Aorta (tissue), 5 donors: Measurements from ENCODE around the gene KRT82. TPM values are rescaled to one million over a fixed set of nuclear protein-coding genes. Genes with fewer than 3 reads are reported as not detected.

ENCODE experiments used
- ATAC-seq: fragments of 200-7000 bp; cut with Tn5 transposase; one replicate; pipeline ENCODE4 v1.9.1; 2022; ENCODE audit warnings: moderate library complexity; ENCODE audit not compliant: low FRiP score
- DNase-seq, 2 donors: peaks; one replicate each; pipeline ENCODE4 v3.0.0-alpha.2; 2020
- H3K27ac ChIP-seq, 2 donors: one replicate each; pipeline ENCODE4 v1.5.1; 2013; ENCODE audit warnings: low read length in 2 of 2, mild to moderate bottlenecking in 2 of 2, moderate library complexity in 2 of 2, control low read depth in 1 of 2, inconsistent platforms in 1 of 2, low read depth in 1 of 2
- H3K27me3 ChIP-seq, 2 donors: one replicate each; pipeline ENCODE4 v1.6.1; 2013; ENCODE audit warnings: control low read depth in 1 of 2, low read length in 1 of 2, mild to moderate bottlenecking in 1 of 2, moderate library complexity in 1 of 2; ENCODE audit not compliant: insufficient read depth in 2 of 2, control insufficient read depth in 1 of 2
- H3K36me3 ChIP-seq, 2 donors: one replicate each; pipeline ENCODE4 v1.6.1; 2013; ENCODE audit warnings: control low read depth in 1 of 2, low read length in 1 of 2, mild to moderate bottlenecking in 1 of 2; ENCODE audit not compliant: insufficient read depth in 2 of 2, control insufficient read depth in 1 of 2
- H3K4me1 ChIP-seq, 2 donors: one replicate each; pipeline ENCODE4 v1.6.1; 2013; ENCODE audit warnings: low read length in 2 of 2, control low read depth in 1 of 2, mild to moderate bottlenecking in 1 of 2, moderate library complexity in 1 of 2; ENCODE audit not compliant: insufficient read depth in 2 of 2, control insufficient read depth in 1 of 2
- H3K4me3 ChIP-seq, 2 donors: one replicate each; pipeline ENCODE4 v1.5.1; 2013; ENCODE audit warnings: low read length in 2 of 2, control low read depth in 1 of 2, mild to moderate bottlenecking in 1 of 2
- H3K9me3 ChIP-seq: one replicate; pipeline ENCODE4 v1.6.1; 2013; ENCODE audit warnings: mild to moderate bottlenecking, low read length; ENCODE audit not compliant: control insufficient read depth
- WGBS, 2 donors: extraction: QIAGEN DNeasy Blood & Tissue Kit; methylation state at CpG; one replicate each; pipeline ENCODE4 v1.1.7; 2013; 5-methylcytosine and 5-hydroxymethylcytosine counted together
- intact Hi-C, 2 donors: fragments of 100-400 bp; cut with DNase I; formaldehyde crosslinking; loops; one replicate each; pipeline versions ENCODE4 v1.14.2 to v1.15.0; 2022
- polyA plus RNA-seq, 2 donors: library from polyadenylated mRNA; stranded (reverse); fragments of 200-250 nt; gene quantifications; one replicate each; pipeline ENCODE4 v1.2.3, GENCODE V29; 2013
- total RNA-seq, 2 donors: library from RNA; stranded (reverse); fragmentation: NEBNext Ultra II Directional; extraction: Animal tissue kit (Norgen Biotek cat#: 25700); gene quantifications; one replicate each; pipeline ENCODE4 v1.2.1, GENCODE V29; 2021
- donor health status: healthy with polysubstance abuse.
- donor health status: Bipolar disorder and iron deficiency.
- donor health status: DM: no; HTN: no; CAD: no.
- donor health status: DM: no; HTN: no; CAD: no.
- donor health status: DM: yes; HTN: yes; CAD: no.

Gene KRT82
- total and polyA plus RNA-seq, 4 donors: not detected

GRCh38 chr12:52385226-52385702 lies 20.9 kb downstream of the KRT82 start, which contains the start of gene KRT84:
Gene KRT84 (minus strand): TSS chr12:52385652. CDS start chr12:52385585, 67 bp downstream.
- no peak within 1 kb of the TSS for H3K27ac ChIP-seq
- DNase-seq: peak in 1 of 2 donors; percentile 45
- H3K36me3 ChIP-seq: no peaks in the 10 kb centered on the region
- H3K27me3 ChIP-seq: no peaks in the 10 kb centered on the region
- H3K4me1 ChIP-seq: no peaks in the 10 kb centered on the region
- 97 to 100% methylated on average over 11 of the region's 11 CpGs for WGBS, 2 donors
- H3K9me3 ChIP-seq: no peaks in the 10 kb centered on the region
- H3K4me3 ChIP-seq: no peak within 1 kb of the TSS
- no peak for ATAC-seq
- intact Hi-C loops: no loop called here

DNA sequence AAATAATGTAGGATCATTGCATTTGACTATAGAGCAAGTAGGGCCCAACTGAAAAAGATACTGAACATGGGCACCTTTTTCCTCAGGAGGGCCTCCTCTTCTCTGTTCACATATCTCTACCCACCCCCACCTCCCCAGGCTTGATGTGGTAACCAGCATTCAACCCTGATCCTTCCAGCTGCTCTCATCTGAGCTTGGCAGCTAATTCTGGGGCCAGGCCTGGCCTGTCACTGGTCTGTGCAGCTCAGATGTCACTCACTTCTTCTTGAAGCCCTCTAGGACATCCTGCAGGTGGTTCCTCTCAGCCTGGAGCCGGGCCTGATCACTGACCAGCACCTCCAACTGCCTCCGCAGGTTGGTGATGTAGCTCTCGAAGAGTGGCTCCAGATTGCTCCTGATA lies 22.8 kb downstream of the KRT82 start:
- Histone ChIP-seq H3K27me3 (no peaks in the 10 kb centered on the region), H3K36me3 (no peaks in the 10 kb centered on the region), H3K27ac (no peak overlapping the region), H3K4me3 (no peak overlapping the region), H3K9me3 (no peaks in the 10 kb centered on the region), H3K4me1 (no peaks in the 10 kb centered on the region)
- 96 to 100% methylated on average over 3 of the region's 3 CpGs for WGBS, 2 donors
- DNase-seq (peak; percentile 1 to 50), ATAC-seq (no peak)
- intact Hi-C loops: no loop called here

DNA sequence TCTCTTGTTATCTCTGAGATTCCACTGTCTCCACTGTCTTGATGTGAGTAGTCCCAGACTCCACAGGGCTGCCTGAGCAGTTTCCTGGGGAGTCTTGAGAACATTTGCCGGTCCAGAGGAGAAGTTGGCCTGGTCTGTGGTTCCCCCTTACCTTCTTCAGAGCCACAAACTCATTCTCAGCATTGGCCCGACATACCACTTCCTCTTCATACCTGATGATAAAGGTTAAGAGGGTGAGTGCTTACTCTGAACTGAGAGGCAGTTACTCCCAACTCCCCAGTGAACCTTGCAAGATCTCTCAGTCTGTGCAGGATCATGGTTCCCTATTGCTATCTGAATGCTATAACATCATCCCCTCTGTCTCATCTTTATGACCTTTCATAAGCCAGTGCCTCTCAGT lies 23.3 kb downstream of the KRT82 start:
- ATAC-seq (no peak), DNase-seq (peak in 1 of 2 donors; percentile 21)
- Histone ChIP-seq H3K4me3 (no peak overlapping the region), H3K9me3 (no peaks in the 10 kb centered on the region), H3K27me3 (no peaks in the 10 kb centered on the region), H3K27ac (no peak overlapping the region), H3K36me3 (no peaks in the 10 kb centered on the region), H3K4me1 (no peaks in the 10 kb centered on the region)
- 87 to 92% methylated on average over 2 of the region's 2 CpGs for WGBS, 2 donors
- intact Hi-C loops: no loop called here

DNA sequence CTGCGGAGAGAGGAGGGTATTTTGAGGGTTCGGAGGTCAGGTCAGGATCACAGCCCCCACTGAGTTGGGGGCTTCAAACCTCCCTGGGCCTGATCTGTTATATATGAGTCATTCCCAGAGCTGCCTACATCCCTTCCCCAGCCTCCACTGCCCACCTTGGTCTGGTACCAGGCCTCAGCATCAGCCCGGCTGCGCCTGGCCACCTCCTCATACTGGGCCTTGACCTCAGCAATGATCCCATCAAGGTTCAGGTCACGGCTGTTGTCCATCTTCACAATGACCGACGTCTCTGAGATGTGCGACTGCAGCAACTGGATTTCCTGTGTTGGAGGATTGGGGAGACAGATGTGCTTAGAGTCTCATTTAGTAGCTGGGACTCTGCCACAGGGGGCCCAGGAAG lies 24.9 kb downstream of the KRT82 start:
- intact Hi-C loops: no loop called here
- peak; percentile 32 to 42 for DNase-seq

DNA sequence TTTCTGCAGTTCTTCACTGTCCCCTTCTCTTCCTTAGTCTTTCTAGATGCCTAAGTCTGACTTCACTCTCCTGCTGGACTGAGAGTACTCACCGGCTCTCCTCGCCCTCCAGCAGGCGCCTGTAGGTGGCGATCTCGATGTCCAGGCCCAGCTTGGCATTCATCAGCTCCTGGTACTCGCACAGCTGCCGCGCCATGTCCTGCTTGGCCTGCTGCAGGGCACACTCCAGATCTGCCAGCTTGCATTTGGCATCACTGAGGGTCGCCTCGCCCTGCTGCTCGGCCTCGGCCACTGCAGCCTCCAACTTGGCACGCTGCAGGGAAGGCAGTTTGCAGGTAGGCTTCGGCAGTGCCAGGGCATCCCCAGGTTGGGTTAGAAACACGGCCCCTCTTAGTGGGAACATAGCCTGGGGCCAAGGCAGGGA lies 25.9 kb downstream of the KRT82 start:
- Histone ChIP-seq H3K36me3 (no peaks in the 10 kb centered on the region), H3K9me3 (no peaks in the 10 kb centered on the region), H3K4me3 (no peak overlapping the region), H3K27me3 (no peaks in the 10 kb centered on the region), H3K4me1 (no peaks in the 10 kb centered on the region), H3K27ac (no peak overlapping the region)
- 48 to 50% methylated on average over 15 of the region's 15 CpGs for WGBS, 2 donors
- peak in 1 of 2 donors; percentile 74 for DNase-seq
- no peak for ATAC-seq
- intact Hi-C loops: no loop called here

More for the DNA sequence above, 24.9 kb downstream of the KRT82 start:
- Histone ChIP-seq H3K27me3 (no peaks in the 10 kb centered on the region), H3K4me1 (no peaks in the 10 kb centered on the region), H3K27ac (no peak overlapping the region), H3K36me3 (no peaks in the 10 kb centered on the region), H3K4me3 (no peak overlapping the region), H3K9me3 (no peaks in the 10 kb centered on the region)
- WGBS, 2 donors: 92 to 96% methylated on average over 8 of the region's 8 CpGs
- no peak for ATAC-seq

- Histone ChIP-seq H3K27me3 (no peaks in the 10 kb centered on the region), H3K27ac (no peak overlapping the region), H3K4me3 (no peak overlapping the region), H3K4me1 (no peaks in the 10 kb centered on the region), H3K36me3 (no peaks in the 10 kb centered on the region), H3K9me3 (no peaks in the 10 kb centered on the region)
- ATAC-seq (no peak), DNase-seq (peak in 1 of 2 donors; percentile 19)
- WGBS, 2 donors: 85 to 94% methylated on average over 6 of the region's 6 CpGs
- intact Hi-C loops: loop anchor here in 1 of 2 donors (10.0 kb wide), 2 partner anchors 125 to 595 kb away; no protein-coding TSS in a partner anchor
These were observed 26.6 kb downstream of the KRT82 start for GRCh38 chr12:52379536-52379935.

- intact Hi-C loops: loop anchor here in 1 of 2 donors (10.0 kb wide), 2 partner anchors 127 to 597 kb away; no protein-coding TSS in a partner anchor
- ATAC-seq (no peak), DNase-seq (peak in 1 of 2 donors; percentile 42)
- Histone ChIP-seq H3K4me3 (no peak overlapping the region), H3K9me3 (no peaks in the 10 kb centered on the region), H3K27me3 (no peaks in the 10 kb centered on the region), H3K27ac (no peak overlapping the region), H3K4me1 (no peaks in the 10 kb centered on the region), H3K36me3 (no peaks in the 10 kb centered on the region)
- 81 to 82% methylated on average over 19 of the region's 19 CpGs for WGBS, 2 donors
These were observed 28.0 kb downstream of the KRT82 start for GRCh38 chr12:52378091-52378490.

DNA sequence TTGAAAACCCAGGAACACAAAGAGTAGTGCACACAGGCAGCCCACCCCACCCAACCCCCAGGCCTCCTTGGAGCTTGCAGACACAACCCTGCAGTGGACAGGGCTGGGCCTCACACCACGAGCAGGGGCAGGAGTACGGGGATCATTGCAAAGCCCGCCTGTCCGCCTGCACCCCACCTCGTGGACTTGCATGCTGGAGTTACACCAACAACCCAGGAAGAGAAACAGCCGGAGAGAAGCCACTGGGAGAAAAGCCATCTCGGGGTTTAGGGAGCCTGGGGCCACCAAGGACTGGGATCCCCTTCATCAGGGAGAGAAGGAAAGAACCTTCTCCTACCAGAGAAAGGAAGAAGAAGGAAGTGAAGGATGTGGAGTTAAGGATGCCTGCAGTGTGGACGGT lies 28.9 kb downstream of the KRT82 start:
- H3K4me1 ChIP-seq: no peaks in the 10 kb centered on the region
- DNase-seq: no peak
- no peak overlapping the region for H3K4me3 ChIP-seq
- H3K9me3 ChIP-seq: no peaks in the 10 kb centered on the region
- intact Hi-C loops: loop anchor here in 1 of 2 donors (10.0 kb wide), 2 partner anchors 128 to 598 kb away; no protein-coding TSS in a partner anchor
- no peak for ATAC-seq
- no peaks in the 10 kb centered on the region for H3K27me3 ChIP-seq
- no peaks in the 10 kb centered on the region for H3K36me3 ChIP-seq
- 87 to 93% methylated on average over 8 of the region's 8 CpGs for WGBS, 2 donors
- no peak overlapping the region for H3K27ac ChIP-seq
